ENCODE data around the gene DNASE1L3.
"Not testable (repeated sequence)": the region's sequence is repeated elsewhere in the genome, so short reads cannot be mapped to it uniquely, and the experiment has no call there.

Gene DNASE1L3

DNA sequence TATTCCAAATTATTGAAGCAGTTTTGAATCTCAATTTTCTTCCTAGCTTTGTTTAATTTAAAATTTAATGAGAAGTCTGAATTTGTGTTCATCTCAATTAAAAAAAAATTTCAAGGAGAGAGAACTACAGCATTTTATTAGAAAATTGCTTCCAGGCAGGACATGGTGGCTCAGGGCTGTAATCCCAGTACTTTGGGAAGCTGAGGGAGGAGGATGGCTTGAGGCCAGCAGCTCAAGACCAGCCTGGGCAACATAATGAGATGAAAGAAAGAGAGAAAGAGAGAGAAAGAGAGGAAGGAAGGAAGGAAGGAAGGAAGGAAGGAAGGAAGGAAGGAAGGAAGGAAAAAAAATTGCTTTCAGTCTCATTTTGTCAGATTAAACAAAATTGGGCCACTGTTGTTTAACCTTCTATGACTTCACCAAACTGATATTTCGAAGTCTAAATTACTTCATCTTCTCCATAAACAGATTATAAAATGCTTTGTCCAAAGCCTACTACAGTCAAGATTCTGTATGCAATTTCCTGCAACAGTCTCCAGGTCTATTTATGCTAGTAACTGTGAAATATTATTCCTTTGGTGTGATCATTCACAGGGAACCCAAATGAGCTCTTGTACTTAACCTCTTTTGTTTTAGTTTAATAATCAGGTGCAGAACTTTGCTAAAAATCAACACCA is 20.2 kb upstream of the DNASE1L3 start:
- H3K9ac ChIP-seq (ENCODE audit: low read length): no peak overlapping the region
- H3K4me1 ChIP-seq (ENCODE audit: insufficient read depth, low read length, severe bottlenecking): no peaks in the 10 kb centered on the region
- no peak overlapping the region for H3K4me2 ChIP-seq (ENCODE audit: low read length)

GRCh38 chr3:58227933-58228332 is 17.2 kb upstream of the DNASE1L3 start:
- not testable (repeated sequence) for H3K4me2 ChIP-seq (ENCODE audit: low read length); H3K79me2 ChIP-seq (ENCODE audit: insufficient read depth, low read length); H3F3A ChIP-seq (ENCODE audit: insufficient read depth, low read length); H3K27me3 ChIP-seq (ENCODE audit: insufficient read depth, low read length); H3K27ac ChIP-seq (ENCODE audit: low read depth, low read length, poor library complexity, severe bottlenecking); H3K36me3 ChIP-seq (ENCODE audit: insufficient read depth, low read length); H3K4me3 ChIP-seq (ENCODE audit: low read depth, low read length, poor library complexity, severe bottlenecking); H3K9ac ChIP-seq (ENCODE audit: low read length); H3K9me3 ChIP-seq (ENCODE audit: low read length); H4K20me1 ChIP-seq (ENCODE audit: insufficient read depth, low read length); H3K9me2 ChIP-seq (ENCODE audit: low read depth, low read length); H2AFZ ChIP-seq (ENCODE audit: low read length); H3K4me1 ChIP-seq (ENCODE audit: insufficient read depth, low read length, severe bottlenecking)

More for the DNA sequence above, 20.2 kb upstream of the DNASE1L3 start:
- H3K27ac ChIP-seq (ENCODE audit: low read depth, low read length, poor library complexity, severe bottlenecking): no peak overlapping the region
- H4K20me1 ChIP-seq (ENCODE audit: insufficient read depth, low read length): no peaks in the 10 kb centered on the region
- TF ChIP-seq, protein P1, sequence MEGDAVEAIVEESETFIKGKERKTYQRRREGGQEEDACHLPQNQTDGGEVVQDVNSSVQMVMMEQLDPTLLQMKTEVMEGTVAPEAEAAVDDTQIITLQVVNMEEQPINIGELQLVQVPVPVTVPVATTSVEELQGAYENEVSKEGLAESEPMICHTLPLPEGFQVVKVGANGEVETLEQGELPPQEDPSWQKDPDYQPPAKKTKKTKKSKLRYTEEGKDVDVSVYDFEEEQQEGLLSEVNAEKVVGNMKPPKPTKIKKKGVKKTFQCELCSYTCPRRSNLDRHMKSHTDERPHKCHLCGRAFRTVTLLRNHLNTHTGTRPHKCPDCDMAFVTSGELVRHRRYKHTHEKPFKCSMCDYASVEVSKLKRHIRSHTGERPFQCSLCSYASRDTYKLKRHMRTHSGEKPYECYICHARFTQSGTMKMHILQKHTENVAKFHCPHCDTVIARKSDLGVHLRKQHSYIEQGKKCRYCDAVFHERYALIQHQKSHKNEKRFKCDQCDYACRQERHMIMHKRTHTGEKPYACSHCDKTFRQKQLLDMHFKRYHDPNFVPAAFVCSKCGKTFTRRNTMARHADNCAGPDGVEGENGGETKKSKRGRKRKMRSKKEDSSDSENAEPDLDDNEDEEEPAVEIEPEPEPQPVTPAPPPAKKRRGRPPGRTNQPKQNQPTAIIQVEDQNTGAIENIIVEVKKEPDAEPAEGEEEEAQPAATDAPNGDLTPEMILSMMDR (IDR thresholded peaks at IDR 0.05; ENCODE audit: low read length): no peak
- TF ChIP-seq EZH2 (IDR thresholded peaks at IDR 0.05; ENCODE audit: borderline replicate concordance, low read length): no peak
- no peaks in the 10 kb centered on the region for H3K9me2 ChIP-seq (ENCODE audit: low read depth, low read length)
- H3K79me2 ChIP-seq (ENCODE audit: insufficient read depth, low read length): no peaks in the 10 kb centered on the region
- no peak overlapping the region for H2AFZ ChIP-seq (ENCODE audit: low read length)
- no peak overlapping the region for H3K4me3 ChIP-seq (ENCODE audit: low read depth, low read length, poor library complexity, severe bottlenecking)
- H3F3A ChIP-seq (ENCODE audit: insufficient read depth, low read length): no peaks in the 10 kb centered on the region
- H3K27me3 ChIP-seq (ENCODE audit: insufficient read depth, low read length): no peaks in the 10 kb centered on the region; the same call in 1 of the 2 replicates
- H3K36me3 ChIP-seq (ENCODE audit: insufficient read depth, low read length): no peaks in the 10 kb centered on the region
- H3K9me3 ChIP-seq (ENCODE audit: low read length): no peaks in the 10 kb centered on the region

DNA sequence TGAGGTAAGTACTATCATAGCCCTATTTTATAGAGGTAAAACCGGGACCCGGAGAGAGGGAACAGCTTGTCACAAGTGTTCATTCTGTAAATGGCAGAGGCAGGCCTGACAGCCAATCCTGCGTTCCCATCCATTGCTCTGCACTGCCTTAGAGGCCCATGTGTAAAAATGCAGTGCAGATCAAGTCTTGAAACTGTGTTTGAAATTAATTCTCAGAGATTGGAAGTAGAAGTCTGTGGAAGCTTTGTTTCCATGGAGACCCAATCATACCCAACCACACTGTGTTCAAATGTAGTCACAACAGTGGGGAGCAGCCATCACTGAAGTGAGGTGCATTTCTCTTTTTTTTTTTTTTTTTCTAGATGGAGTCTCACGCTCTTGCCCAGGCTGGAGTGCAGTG is 13.1 kb upstream of the DNASE1L3 start:
- H4K20me1 ChIP-seq (ENCODE audit: insufficient read depth, low read length): no peaks in the 10 kb centered on the region
- H3K36me3 ChIP-seq (ENCODE audit: insufficient read depth, low read length): no peaks in the 10 kb centered on the region
- no peak for TF ChIP-seq EZH2 (IDR thresholded peaks at IDR 0.05; ENCODE audit: borderline replicate concordance, low read length)
- TF ChIP-seq, protein P1 (IDR thresholded peaks at IDR 0.05; ENCODE audit: low read length): no peak
- H3K27me3 ChIP-seq (ENCODE audit: insufficient read depth, low read length): 0 out of 2 replicates have a peak, but pooled peaks cover 6% of the 10 kb centered on the region
- H3K4me1 ChIP-seq (ENCODE audit: insufficient read depth, low read length, severe bottlenecking): no peaks in the 10 kb centered on the region
- no peak overlapping the region for H2AFZ ChIP-seq (ENCODE audit: low read length)
- H3K27ac ChIP-seq (ENCODE audit: low read depth, low read length, poor library complexity, severe bottlenecking): no peak overlapping the region
- H3K9me2 ChIP-seq (ENCODE audit: low read depth, low read length): no peaks in the 10 kb centered on the region
- no peak overlapping the region for H3K4me3 ChIP-seq (ENCODE audit: low read depth, low read length, poor library complexity, severe bottlenecking)
- no peak overlapping the region for H3K9ac ChIP-seq (ENCODE audit: low read length)
- H3K4me2 ChIP-seq (ENCODE audit: low read length): no peak overlapping the region
- H3K9me3 ChIP-seq (ENCODE audit: low read length): no peaks in the 10 kb centered on the region
- no peaks in the 10 kb centered on the region for H3K79me2 ChIP-seq (ENCODE audit: insufficient read depth, low read length)
- H3F3A ChIP-seq (ENCODE audit: insufficient read depth, low read length): no peaks in the 10 kb centered on the region

DNA sequence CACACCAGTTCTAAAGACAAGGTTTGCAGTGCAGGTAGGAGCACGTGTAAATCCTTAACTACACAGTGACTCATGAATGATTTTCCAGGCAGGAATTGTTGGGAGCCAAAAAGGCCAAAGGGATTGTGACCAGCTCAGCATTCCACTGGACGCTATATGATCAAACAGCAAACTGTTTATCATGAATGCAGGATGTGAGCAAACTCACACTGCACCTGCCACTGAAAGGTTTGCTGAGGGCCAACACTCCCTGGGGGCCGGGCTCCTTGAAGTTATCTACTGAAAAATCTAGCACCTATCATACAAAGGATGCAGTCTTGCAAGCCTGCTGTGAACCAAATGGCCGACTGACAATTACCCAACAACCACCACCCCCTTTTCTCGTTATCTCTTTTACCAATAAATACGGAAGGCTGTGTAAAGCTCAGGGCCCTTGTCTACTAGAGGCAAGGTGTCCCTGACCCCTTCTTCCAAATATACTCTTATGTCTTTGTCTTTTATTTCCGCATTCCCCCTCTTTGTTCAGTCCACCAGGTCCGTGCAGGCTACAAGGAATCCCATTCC is 11.5 kb upstream of the DNASE1L3 start:
- Histone ChIP-seq H3K79me2 (ENCODE audit: insufficient read depth, low read length) (no peaks in the 10 kb centered on the region), H3K27me3 (ENCODE audit: insufficient read depth, low read length) (0 out of 2 replicates have a peak, but pooled peaks cover 6% of the 10 kb centered on the region), H4K20me1 (ENCODE audit: insufficient read depth, low read length) (no peaks in the 10 kb centered on the region), H3K4me1 (ENCODE audit: insufficient read depth, low read length, severe bottlenecking) (peaks cover 5% of the 10 kb centered on the region), H3K4me3 (ENCODE audit: low read depth, low read length, poor library complexity, severe bottlenecking) (no peak overlapping the region), H3K4me2 (ENCODE audit: low read length) (no peak overlapping the region), H3K27ac (ENCODE audit: low read depth, low read length, poor library complexity, severe bottlenecking) (no peak overlapping the region), H3K36me3 (ENCODE audit: insufficient read depth, low read length) (no peaks in the 10 kb centered on the region), H2AFZ (ENCODE audit: low read length) (no peak overlapping the region), H3K9me2 (ENCODE audit: low read depth, low read length) (no peaks in the 10 kb centered on the region), H3K9ac (ENCODE audit: low read length) (no peak overlapping the region), H3F3A (ENCODE audit: insufficient read depth, low read length) (no peaks in the 10 kb centered on the region), H3K9me3 (ENCODE audit: low read length) (no peaks in the 10 kb centered on the region)
- TF ChIP-seq, protein P1 (IDR thresholded peaks at IDR 0.05; ENCODE audit: low read length): no peak
- no peak for TF ChIP-seq EZH2 (IDR thresholded peaks at IDR 0.05; ENCODE audit: borderline replicate concordance, low read length)
